ENCODE measurements around the gene MT4.

Gene MT4

GRCh38 chr16:56603589-56603988 is 38.7 kb downstream of the MT4 start:
- no peak overlapping the region for H3K27ac ChIP-seq (ENCODE audit: low read length)
- H3K9me3 ChIP-seq (ENCODE audit: control insufficient read depth in 2 of 2, low read length in 2 of 2), result no peaks in the 10 kb centered on the region
- peaks cover 23% of the 10 kb centered on the region for H3K4me1 ChIP-seq (ENCODE audit: control insufficient read depth, insufficient read depth, low read length)
- H3K9ac ChIP-seq (ENCODE audit: low read length in 2 of 2), result no peak overlapping the region
- H3K36me3 ChIP-seq (ENCODE audit: control insufficient read depth in 2 of 2, insufficient read depth in 2 of 2, low read length in 2 of 2), result no peaks in the 10 kb centered on the region
- no peak overlapping the region for H3K4me3 ChIP-seq (ENCODE audit: low read length in 2 of 2)
- peaks cover 0 to 3% of the 10 kb centered on the region in 2 donors for H3K27me3 ChIP-seq (ENCODE audit: control insufficient read depth in 1 of 2, insufficient read depth in 2 of 2, low read length in 2 of 2)

GRCh38 chr16:56604966-56605365 is 40.1 kb downstream of the MT4 start:
- H3K27ac ChIP-seq (ENCODE audit: low read length), result no peak overlapping the region
- H3K4me3 ChIP-seq (ENCODE audit: low read length in 2 of 2), result no peak overlapping the region
- H3K9ac ChIP-seq (ENCODE audit: low read length in 2 of 2), result no peak overlapping the region
- peaks cover 0 to 3% of the 10 kb centered on the region in 2 donors for H3K27me3 ChIP-seq (ENCODE audit: control insufficient read depth in 1 of 2, insufficient read depth in 2 of 2, low read length in 2 of 2)
- no peaks in the 10 kb centered on the region for H3K9me3 ChIP-seq (ENCODE audit: control insufficient read depth in 2 of 2, low read length in 2 of 2)
- H3K36me3 ChIP-seq (ENCODE audit: control insufficient read depth in 2 of 2, insufficient read depth in 2 of 2, low read length in 2 of 2), result no peaks in the 10 kb centered on the region
- H3K4me1 ChIP-seq (ENCODE audit: control insufficient read depth, insufficient read depth, low read length), result peaks cover 35% of the 10 kb centered on the region

GRCh38 chr16:56605475-56605874 is 40.6 kb downstream of the MT4 start:
- no peaks in the 10 kb centered on the region for H3K36me3 ChIP-seq (ENCODE audit: control insufficient read depth in 2 of 2, insufficient read depth in 2 of 2, low read length in 2 of 2)
- no peak overlapping the region for H3K4me3 ChIP-seq (ENCODE audit: low read length in 2 of 2)
- no peak overlapping the region for H3K9ac ChIP-seq (ENCODE audit: low read length in 2 of 2)
- H3K27ac ChIP-seq (ENCODE audit: low read length), result peak overlapping the region; percentile 94
- no peaks in the 10 kb centered on the region for H3K9me3 ChIP-seq (ENCODE audit: control insufficient read depth in 2 of 2, low read length in 2 of 2)
- H3K4me1 ChIP-seq (ENCODE audit: control insufficient read depth, insufficient read depth, low read length), result peaks cover 40% of the 10 kb centered on the region
- H3K27me3 ChIP-seq (ENCODE audit: control insufficient read depth in 1 of 2, insufficient read depth in 2 of 2, low read length in 2 of 2), result peaks cover 0 to 3% of the 10 kb centered on the region in 2 donors

- no peaks in the 10 kb centered on the region for H3K36me3 ChIP-seq (ENCODE audit: control insufficient read depth in 2 of 2, insufficient read depth in 2 of 2, low read length in 2 of 2)
- H3K4me3 ChIP-seq (ENCODE audit: low read length in 2 of 2), result peak overlapping the region in 1 of 2 donors; percentile 35
- H3K27me3 ChIP-seq (ENCODE audit: control insufficient read depth in 1 of 2, insufficient read depth in 2 of 2, low read length in 2 of 2), result no peaks in the 10 kb centered on the region
- H3K4me1 ChIP-seq (ENCODE audit: control insufficient read depth, insufficient read depth, low read length), result peaks cover 46% of the 10 kb centered on the region
- H3K9me3 ChIP-seq (ENCODE audit: control insufficient read depth in 2 of 2, low read length in 2 of 2), result no peaks in the 10 kb centered on the region
- H3K27ac ChIP-seq (ENCODE audit: low read length), result peak overlapping the region; percentile 94
- H3K9ac ChIP-seq (ENCODE audit: low read length in 2 of 2), result peak overlapping the region in 1 of 2 donors; percentile 28
Observed at GRCh38 chr16:56606071-56606475, 41.2 kb downstream of the MT4 start.

- Histone ChIP-seq H3K4me3 (ENCODE audit: low read length in 2 of 2) (peak overlapping the region in 1 of 2 donors; percentile 35), H3K27ac (ENCODE audit: low read length) (peak overlapping the region; percentile 94), H3K9me3 (ENCODE audit: control insufficient read depth in 2 of 2, low read length in 2 of 2) (no peaks in the 10 kb centered on the region), H3K9ac (ENCODE audit: low read length in 2 of 2) (peak overlapping the region; percentile 28 to 29), H3K27me3 (ENCODE audit: control insufficient read depth in 1 of 2, insufficient read depth in 2 of 2, low read length in 2 of 2) (no peaks in the 10 kb centered on the region), H3K36me3 (ENCODE audit: control insufficient read depth in 2 of 2, insufficient read depth in 2 of 2, low read length in 2 of 2) (no peaks in the 10 kb centered on the region), H3K4me1 (ENCODE audit: control insufficient read depth, insufficient read depth, low read length) (peaks cover 50% of the 10 kb centered on the region)
Observed at GRCh38 chr16:56606476-56607108, 41.7 kb downstream of the MT4 start.

- Histone ChIP-seq H3K9me3 (ENCODE audit: control insufficient read depth in 2 of 2, low read length in 2 of 2) (no peaks in the 10 kb centered on the region), H3K27me3 (ENCODE audit: control insufficient read depth in 1 of 2, insufficient read depth in 2 of 2, low read length in 2 of 2) (no peaks in the 10 kb centered on the region), H3K27ac (ENCODE audit: low read length) (peak overlapping the region; percentile 94), H3K36me3 (ENCODE audit: control insufficient read depth in 2 of 2, insufficient read depth in 2 of 2, low read length in 2 of 2) (no peaks in the 10 kb centered on the region), H3K4me1 (ENCODE audit: control insufficient read depth, insufficient read depth, low read length) (peaks cover 52% of the 10 kb centered on the region), H3K9ac (ENCODE audit: low read length in 2 of 2) (peak overlapping the region; percentile 29 to 46), H3K4me3 (ENCODE audit: low read length in 2 of 2) (peak overlapping the region in 1 of 2 donors; percentile 35)
Observed at GRCh38 chr16:56607109-56607618, 42.3 kb downstream of the MT4 start.

GRCh38 chr16:56607675-56608042 is 42.8 kb downstream of the MT4 start:
- Histone ChIP-seq H3K27me3 (ENCODE audit: control insufficient read depth in 1 of 2, insufficient read depth in 2 of 2, low read length in 2 of 2) (no peaks in the 10 kb centered on the region), H3K36me3 (ENCODE audit: control insufficient read depth in 2 of 2, insufficient read depth in 2 of 2, low read length in 2 of 2) (no peaks in the 10 kb centered on the region), H3K4me1 (ENCODE audit: control insufficient read depth, insufficient read depth, low read length) (peaks cover 52% of the 10 kb centered on the region), H3K9ac (ENCODE audit: low read length in 2 of 2) (peak overlapping the region; percentile 46 to 76), H3K27ac (ENCODE audit: low read length) (peak overlapping the region; percentile 94), H3K9me3 (ENCODE audit: control insufficient read depth in 2 of 2, low read length in 2 of 2) (no peaks in the 10 kb centered on the region), H3K4me3 (ENCODE audit: low read length in 2 of 2) (peak overlapping the region; percentile 61 to 88)

GRCh38 chr16:56608043-56608875 is 43.4 kb downstream of the MT4 start, which contains the start of gene MT2A:
Gene MT2A (plus strand): TSS chr16:56608584. CDS start chr16:56608656, 72 bp downstream.
- Histone ChIP-seq H3K9me3 (ENCODE audit: control insufficient read depth in 2 of 2, low read length in 2 of 2) (no peaks in the 10 kb centered on the region), H3K36me3 (ENCODE audit: control insufficient read depth in 2 of 2, insufficient read depth in 2 of 2, low read length in 2 of 2) (no peaks in the 10 kb centered on the region), H3K4me1 (ENCODE audit: control insufficient read depth, insufficient read depth, low read length) (peaks cover 52% of the 10 kb centered on the region), H3K27ac (ENCODE audit: low read length) (peak within 1 kb of the TSS; percentile 94), H3K4me3 (ENCODE audit: low read length in 2 of 2) (peak within 1 kb of the TSS; percentile 84 to 88), H3K9ac (ENCODE audit: low read length in 2 of 2) (peak within 1 kb of the TSS; percentile 56 to 80), H3K27me3 (ENCODE audit: control insufficient read depth in 1 of 2, insufficient read depth in 2 of 2, low read length in 2 of 2) (no peaks in the 10 kb centered on the region)

- Histone ChIP-seq H3K9me3 (ENCODE audit: control insufficient read depth in 2 of 2, low read length in 2 of 2) (no peaks in the 10 kb centered on the region), H3K27me3 (ENCODE audit: control insufficient read depth in 1 of 2, insufficient read depth in 2 of 2, low read length in 2 of 2) (no peaks in the 10 kb centered on the region), H3K36me3 (ENCODE audit: control insufficient read depth in 2 of 2, insufficient read depth in 2 of 2, low read length in 2 of 2) (no peaks in the 10 kb centered on the region), H3K4me1 (ENCODE audit: control insufficient read depth, insufficient read depth, low read length) (peaks cover 52% of the 10 kb centered on the region), H3K27ac (ENCODE audit: low read length) (peak overlapping the region; percentile 94), H3K4me3 (ENCODE audit: low read length in 2 of 2) (peak overlapping the region; percentile 84 to 88), H3K9ac (ENCODE audit: low read length in 2 of 2) (peak overlapping the region; percentile 56 to 80)
Observed at GRCh38 chr16:56608876-56609462, 44.1 kb downstream of the MT4 start.

GRCh38 chr16:56609463-56609921 is 44.6 kb downstream of the MT4 start:
- Histone ChIP-seq H3K4me3 (ENCODE audit: low read length in 2 of 2) (peak overlapping the region; percentile 84 to 88), H3K27ac (ENCODE audit: low read length) (peak overlapping the region; percentile 94), H3K9ac (ENCODE audit: low read length in 2 of 2) (peak overlapping the region; percentile 56 to 80), H3K27me3 (ENCODE audit: control insufficient read depth in 1 of 2, insufficient read depth in 2 of 2, low read length in 2 of 2) (no peaks in the 10 kb centered on the region), H3K9me3 (ENCODE audit: control insufficient read depth in 2 of 2, low read length in 2 of 2) (no peaks in the 10 kb centered on the region), H3K36me3 (ENCODE audit: control insufficient read depth in 2 of 2, insufficient read depth in 2 of 2, low read length in 2 of 2) (no peaks in the 10 kb centered on the region), H3K4me1 (ENCODE audit: control insufficient read depth, insufficient read depth, low read length) (peaks cover 52% of the 10 kb centered on the region)

Measured in stomach smooth muscle (tissue), 2 donors.